Stromal cell of bone marrow (primary cell): Measurements from ENCODE around the gene FHDC1.

Experiments used
- DNase-seq: peaks from one replicate; pipeline ENCODE4 v3.0.0-alpha.2; 2012; ENCODE audit warnings: low read depth

The FHDC1 gene

DNA sequence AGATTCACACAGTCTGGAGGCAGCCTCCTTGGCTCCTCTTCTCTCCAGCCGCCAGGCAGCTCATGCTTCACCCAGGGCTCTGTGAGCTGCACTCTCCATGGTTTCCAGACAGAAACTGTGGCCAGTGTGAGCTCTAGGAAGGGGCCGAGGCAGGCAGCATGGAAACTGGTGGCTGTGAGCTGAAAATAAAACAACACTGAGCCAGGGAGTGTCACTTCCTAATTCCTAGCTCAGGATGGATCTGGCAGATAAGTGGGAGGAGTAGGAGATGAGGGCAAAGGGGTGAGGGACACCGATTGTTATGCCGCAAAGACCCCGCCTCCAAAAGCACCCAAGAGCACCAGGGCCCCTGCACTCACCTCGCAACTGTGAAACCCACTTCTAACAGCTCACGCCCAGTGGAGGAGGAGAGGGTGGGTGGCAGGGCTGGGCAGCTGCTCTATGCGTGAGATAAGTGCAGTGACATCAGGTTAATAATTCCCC is 69.8 kb downstream of the FHDC1 start:
- DNase-seq: no peak

- no peak for DNase-seq
These were observed 72.6 kb downstream of the FHDC1 start for GRCh38 chr4:153008578-153009199.

DNA sequence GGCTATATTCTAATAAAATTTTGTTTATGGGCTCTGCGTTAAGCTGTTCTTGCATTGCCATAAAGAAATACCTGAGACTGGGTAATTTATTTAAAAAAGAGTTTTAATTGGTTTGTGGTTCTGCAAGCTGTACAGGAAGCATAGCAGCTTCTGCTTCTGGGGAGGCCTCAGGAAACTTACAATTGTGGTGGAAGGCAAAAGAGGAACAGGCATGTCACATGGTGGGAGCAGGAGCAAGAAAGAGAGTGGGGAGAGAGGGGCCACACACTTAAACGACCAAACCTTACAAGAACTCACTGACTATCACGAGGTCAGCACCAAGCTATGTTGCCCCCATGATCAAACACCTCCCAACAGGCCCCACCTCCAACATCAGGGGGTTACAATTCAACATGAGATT is 74.0 kb downstream of the FHDC1 start:
- no peak for DNase-seq

GRCh38 chr4:153013202-153013977 is 77.3 kb downstream of the FHDC1 start:
- DNase-seq: no peak

- peak; percentile 7 for DNase-seq
These were observed 78.3 kb downstream of the FHDC1 start for GRCh38 chr4:153014460-153014859.

GRCh38 chr4:153016592-153016991 is 80.5 kb downstream of the FHDC1 start:
- no peak for DNase-seq

- DNase-seq: no peak
These were observed 81.9 kb downstream of the FHDC1 start for GRCh38 chr4:153018031-153018430.

- DNase-seq: no peak
These were observed 82.6 kb downstream of the FHDC1 start for GRCh38 chr4:153018684-153019083.

DNA sequence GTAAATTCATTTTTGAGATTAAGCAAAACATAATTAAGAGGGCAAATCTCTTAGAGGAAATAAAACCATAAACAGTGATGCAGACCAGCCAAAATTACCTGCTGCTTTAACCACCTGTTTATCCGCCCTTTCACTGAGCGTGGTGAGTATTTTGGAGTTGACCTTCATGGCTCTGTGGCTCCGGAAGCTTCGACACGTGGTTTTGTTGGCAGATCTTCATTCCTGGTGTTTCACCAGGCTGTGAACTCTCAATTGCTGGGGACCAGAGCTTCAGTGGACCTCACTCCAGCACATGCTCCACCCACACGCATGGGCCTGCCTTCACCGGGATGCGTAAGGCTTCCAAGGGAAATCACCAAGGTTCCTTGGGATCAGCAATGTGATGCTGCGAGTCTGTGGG is 83.8 kb downstream of the FHDC1 start:
- no peak for DNase-seq

DNA sequence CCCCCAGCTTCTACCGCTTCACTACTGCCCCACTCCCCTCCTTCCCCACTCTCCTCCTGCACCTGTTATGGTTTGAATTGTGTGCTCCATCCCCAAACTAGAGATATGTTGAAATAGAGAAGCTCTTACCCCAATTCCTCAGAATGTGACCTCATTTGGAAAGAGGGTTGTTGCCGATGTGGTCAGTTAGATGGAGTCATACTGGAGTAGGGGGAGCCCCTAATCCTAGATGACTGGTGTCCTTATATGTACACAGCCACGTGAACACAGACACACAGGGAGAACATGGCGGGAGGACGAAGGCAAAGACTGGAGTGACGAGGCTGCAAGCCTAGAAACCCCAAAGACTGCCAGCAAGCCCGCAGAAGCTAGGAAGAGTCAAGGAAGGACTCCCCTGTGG is 84.3 kb downstream of the FHDC1 start:
- no peak for DNase-seq

DNA sequence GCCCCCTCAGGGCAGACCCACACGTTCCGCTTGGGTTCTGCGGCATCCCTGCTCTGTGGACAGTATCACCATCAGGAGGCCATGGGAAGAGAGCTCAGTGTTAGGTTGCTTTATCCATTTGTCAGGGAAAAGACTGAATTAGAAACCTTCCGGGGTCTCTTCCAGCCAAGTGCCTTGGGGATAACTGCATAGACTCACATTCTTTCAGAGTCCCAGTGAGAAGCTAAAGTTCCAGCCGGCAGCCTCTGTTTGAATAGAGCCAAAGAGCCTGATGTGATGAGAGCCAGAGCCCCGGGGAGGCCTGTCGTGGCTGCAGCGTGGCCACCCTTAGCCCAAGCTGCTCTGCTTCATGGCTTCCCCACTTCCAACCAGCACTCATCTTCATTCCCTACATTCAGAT is 85.2 kb downstream of the FHDC1 start:
- no peak for DNase-seq

- DNase-seq: no peak
These were observed 86.2 kb downstream of the FHDC1 start for GRCh38 chr4:153022241-153022715.

- DNase-seq: no peak
These were observed 87.0 kb downstream of the FHDC1 start for GRCh38 chr4:153023139-153023538.

GRCh38 chr4:153023692-153024394 is 87.7 kb downstream of the FHDC1 start:
- DNase-seq: no peak

- DNase-seq: no peak
These were observed 88.3 kb downstream of the FHDC1 start for GRCh38 chr4:153024466-153024865.

DNA sequence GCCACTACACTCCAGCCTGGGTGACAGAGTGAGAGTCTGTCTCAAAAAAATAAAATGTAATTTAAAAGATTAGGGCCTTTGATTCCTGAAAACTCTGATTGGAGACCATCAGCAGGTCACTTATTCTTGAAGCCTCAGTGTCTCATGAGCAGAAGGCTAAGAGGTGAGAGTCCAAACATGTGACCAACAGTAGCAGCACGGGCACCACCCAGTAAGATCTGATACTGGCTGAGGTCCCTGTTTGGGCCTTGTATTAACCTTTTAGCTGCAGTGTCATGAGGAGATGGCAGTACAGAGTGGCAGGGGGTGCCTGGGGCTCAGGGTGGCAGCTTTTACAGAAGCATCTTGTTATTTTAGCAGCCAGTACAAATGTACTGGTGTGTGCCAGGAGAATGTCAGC is 89.3 kb downstream of the FHDC1 start:
- DNase-seq: no peak

- no peak for DNase-seq
These were observed 90.6 kb downstream of the FHDC1 start for GRCh38 chr4:153026591-153027346.

DNA sequence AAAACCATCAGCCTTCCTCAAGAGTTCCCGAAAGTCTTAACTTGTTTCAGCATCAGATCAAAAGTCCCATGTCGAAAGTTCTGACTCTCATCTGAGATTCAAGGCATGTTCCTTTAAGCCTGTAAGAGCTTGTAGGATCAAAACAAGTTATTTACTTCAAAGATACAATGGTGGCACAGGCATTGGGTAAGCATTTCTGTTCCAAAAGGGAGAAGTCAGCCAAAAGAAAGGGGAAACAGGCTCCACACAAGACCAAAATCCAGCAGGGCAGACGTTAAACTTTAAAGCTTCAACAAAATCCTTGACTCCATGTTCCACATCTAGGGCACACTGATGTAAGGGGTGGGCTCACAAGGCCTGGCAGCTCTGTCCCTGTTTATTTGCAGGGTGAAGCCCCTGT is 91.7 kb downstream of the FHDC1 start:
- DNase-seq: no peak

DNA sequence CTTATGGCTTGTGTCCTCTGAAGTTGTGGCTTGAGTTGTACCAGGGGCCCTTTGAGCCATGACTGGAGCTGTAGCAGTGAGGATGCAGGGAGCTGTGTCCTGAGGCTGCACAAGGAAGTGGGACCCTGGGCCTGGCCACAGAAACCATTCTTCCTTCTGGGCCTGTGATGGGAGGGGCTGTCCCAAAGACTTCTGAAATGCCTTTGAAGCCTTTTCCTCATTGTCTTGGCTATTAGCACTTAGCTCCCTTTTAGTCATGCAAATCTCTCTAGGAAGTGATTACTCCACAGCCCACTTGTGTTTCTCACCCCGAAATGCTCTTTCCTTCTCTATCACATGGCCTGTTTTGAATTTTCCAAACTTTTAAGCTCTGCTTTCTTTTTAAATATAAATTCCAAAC is 92.4 kb downstream of the FHDC1 start:
- no peak for DNase-seq
